Measurements from ENCODE around the gene LAMTOR5. TPM values are rescaled to one million over a fixed set of nuclear protein-coding genes. Genes with fewer than 3 reads are reported as not detected.

Gene LAMTOR5
- total RNA-seq, 3 donors from 2014 or later: 102 to 117 (median 109) TPM

DNA sequence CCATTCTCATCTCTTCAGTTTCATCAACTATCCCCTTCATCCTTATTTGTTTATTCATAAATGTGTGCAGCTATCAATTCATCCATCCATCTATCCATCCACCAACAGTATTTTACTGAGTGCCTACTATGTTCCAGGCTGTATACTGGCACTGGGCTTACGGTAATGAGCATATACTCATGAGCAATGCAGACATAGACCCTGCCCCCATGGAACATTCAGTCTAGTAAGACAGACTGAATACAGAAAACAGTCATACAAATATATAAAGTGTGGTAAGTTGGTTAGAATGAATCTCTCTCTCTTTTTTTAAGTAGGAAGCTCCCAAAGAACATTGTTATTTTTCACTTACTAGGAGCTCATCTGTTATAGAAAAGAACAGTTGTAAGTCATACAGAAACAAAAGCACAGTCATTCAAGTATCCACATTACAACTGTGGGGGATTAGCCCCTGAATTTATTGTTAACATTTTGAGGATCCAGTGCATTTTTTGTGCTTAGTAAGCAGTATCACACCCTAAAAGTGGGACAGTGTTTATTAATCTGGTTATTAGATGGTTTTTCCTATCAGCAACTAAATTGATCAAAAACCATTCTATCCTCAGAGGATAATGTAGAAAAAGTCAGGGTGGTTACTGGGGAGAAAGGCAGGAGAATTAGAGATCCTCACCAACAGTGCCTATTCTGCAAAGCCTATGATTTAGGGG is 20.3 kb downstream of the LAMTOR5 start:
- Histone ChIP-seq H3K27me3 (no peaks in the 10 kb centered on the region), H3K36me3 (no peaks in the 10 kb centered on the region), H3K4me1 (no peaks in the 10 kb centered on the region), H3K9me3 (no peaks in the 10 kb centered on the region), H3K4me3 (no peak overlapping the region), H3K27ac (no peak overlapping the region)
- TF ChIP-seq POLR2AphosphoS5 (IDR thresholded peaks at IDR 0.05) (no peak), POLR2A (IDR thresholded peaks at IDR 0.05) (no peak)
- TF ChIP-seq, protein P1, sequence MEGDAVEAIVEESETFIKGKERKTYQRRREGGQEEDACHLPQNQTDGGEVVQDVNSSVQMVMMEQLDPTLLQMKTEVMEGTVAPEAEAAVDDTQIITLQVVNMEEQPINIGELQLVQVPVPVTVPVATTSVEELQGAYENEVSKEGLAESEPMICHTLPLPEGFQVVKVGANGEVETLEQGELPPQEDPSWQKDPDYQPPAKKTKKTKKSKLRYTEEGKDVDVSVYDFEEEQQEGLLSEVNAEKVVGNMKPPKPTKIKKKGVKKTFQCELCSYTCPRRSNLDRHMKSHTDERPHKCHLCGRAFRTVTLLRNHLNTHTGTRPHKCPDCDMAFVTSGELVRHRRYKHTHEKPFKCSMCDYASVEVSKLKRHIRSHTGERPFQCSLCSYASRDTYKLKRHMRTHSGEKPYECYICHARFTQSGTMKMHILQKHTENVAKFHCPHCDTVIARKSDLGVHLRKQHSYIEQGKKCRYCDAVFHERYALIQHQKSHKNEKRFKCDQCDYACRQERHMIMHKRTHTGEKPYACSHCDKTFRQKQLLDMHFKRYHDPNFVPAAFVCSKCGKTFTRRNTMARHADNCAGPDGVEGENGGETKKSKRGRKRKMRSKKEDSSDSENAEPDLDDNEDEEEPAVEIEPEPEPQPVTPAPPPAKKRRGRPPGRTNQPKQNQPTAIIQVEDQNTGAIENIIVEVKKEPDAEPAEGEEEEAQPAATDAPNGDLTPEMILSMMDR (IDR thresholded peaks at IDR 0.05): no peak
- intact Hi-C loops (cut with DNase I; ENCODE audit: low total_unique reads): no loop called here
- no peak for DNase-seq (ENCODE audit: low spot score in 2 of 2)

DNA sequence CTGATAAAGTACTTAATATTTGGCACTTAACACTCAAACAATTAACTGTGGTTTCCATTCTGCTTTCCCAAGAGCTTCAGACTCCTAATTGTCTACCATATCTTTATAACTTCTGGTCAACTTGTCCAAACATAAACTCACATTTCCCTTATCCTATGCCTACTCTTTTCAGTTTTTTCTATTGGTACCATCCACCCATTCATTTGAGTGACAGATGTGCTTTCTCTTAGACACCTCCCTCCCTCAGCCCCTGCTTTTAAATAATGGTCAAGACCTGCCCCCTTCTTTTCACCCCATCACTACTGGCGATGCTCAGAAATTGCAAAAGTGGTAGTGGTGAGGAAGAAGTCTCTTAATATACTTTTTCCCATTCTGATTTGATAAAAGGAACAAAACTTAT is 22.1 kb downstream of the LAMTOR5 start:
- Histone ChIP-seq H3K36me3 (no peaks in the 10 kb centered on the region), H3K27me3 (no peaks in the 10 kb centered on the region), H3K9me3 (no peaks in the 10 kb centered on the region), H3K27ac (no peak overlapping the region), H3K4me1 (no peaks in the 10 kb centered on the region), H3K4me3 (no peak overlapping the region)
- intact Hi-C loops (cut with DNase I; ENCODE audit: low total_unique reads): no loop called here
- TF ChIP-seq, protein P1 (IDR thresholded peaks at IDR 0.05): no peak
- TF ChIP-seq POLR2A (IDR thresholded peaks at IDR 0.05) (no peak), POLR2AphosphoS5 (IDR thresholded peaks at IDR 0.05) (no peak)
- no peak for DNase-seq (ENCODE audit: low spot score in 2 of 2)

DNA sequence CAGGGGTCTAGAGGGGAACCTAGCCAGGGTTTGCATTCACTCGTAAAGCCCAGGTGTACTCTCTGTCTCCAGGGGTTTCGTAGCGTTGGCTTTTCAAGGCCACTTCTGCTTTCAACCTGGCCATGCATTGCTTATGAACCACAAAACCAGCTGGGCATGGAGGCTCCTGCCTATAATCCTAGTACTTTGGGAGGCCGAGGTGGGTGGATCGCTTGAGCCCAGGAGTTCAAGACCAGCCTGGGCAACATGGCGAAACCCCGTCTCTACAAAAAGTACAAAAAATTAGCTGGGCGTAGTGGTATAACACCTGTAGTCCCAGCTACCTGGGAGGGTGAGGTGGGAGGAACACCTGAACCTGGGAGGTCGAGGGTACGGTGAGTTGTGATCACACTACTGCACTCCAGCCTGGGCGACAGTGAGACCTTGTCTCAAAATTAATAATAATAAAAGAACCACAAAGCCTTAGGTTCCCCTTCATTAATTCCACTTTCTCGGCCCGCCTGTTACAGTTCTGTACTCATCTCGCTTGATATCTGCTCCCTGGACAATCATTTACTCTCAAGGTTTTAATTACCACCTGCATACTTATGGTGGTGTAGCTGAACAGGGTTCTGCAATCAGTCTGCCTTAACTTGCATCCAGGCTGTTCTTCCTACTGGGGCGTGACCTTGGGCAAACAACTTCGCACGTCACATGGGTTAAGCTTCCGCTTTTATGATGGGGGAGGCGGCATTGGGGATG is 22.7 kb downstream of the LAMTOR5 start:
- intact Hi-C loops (cut with DNase I; ENCODE audit: low total_unique reads): no loop called here
- H3K36me3 ChIP-seq: no peaks in the 10 kb centered on the region
- H3K27ac ChIP-seq: peak overlapping the region in 1 of 2 donors; percentile 76
- no peak for DNase-seq (ENCODE audit: low spot score in 2 of 2)
- H3K9me3 ChIP-seq: no peaks in the 10 kb centered on the region
- TF ChIP-seq, protein P1 (IDR thresholded peaks at IDR 0.05): no peak
- no peak for TF ChIP-seq POLR2AphosphoS5 (IDR thresholded peaks at IDR 0.05)
- TF ChIP-seq POLR2A (IDR thresholded peaks at IDR 0.05): no peak
- no peak overlapping the region for H3K4me3 ChIP-seq
- H3K4me1 ChIP-seq: no peaks in the 10 kb centered on the region
- H3K27me3 ChIP-seq: no peaks in the 10 kb centered on the region

DNA sequence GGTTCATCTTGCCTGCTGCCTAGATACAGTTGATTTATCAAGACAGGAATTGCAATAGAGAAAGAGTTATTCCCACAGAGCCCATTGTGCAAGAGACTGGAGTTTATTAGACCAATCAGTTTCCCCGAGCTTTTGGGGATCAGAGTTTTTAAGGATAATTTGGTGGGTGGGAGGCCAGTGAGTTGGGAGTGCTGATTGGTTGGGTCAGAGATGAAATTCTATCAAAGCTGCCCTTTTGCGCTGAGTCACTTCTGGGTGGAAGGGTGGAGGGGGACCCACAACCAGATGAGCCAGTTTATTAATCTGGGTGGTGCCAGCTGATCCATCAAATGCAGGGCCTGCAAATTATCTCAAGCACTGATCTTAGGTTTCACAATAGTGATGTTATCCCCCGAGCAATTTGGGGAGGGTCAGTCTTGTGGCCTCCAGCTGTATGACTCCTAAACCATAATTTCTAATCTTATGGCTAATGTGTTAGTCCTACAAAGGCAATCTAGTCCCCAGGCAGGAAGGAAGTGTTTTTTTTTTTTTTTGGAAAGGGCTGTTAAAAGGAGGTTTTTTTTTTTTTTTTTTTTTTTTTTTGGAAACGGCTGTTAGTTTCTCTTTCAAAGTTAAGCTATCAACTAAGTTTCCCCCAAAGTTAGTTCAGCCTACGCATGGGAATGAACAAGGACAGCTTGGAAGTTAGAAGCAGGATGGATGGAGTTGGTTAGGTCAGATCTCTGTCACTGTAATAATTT is 24.1 kb downstream of the LAMTOR5 start:
- peak overlapping the region; percentile 56 to 76 for H3K27ac ChIP-seq

More for the DNA sequence above, 24.1 kb downstream of the LAMTOR5 start:
- H3K27me3 ChIP-seq: no peaks in the 10 kb centered on the region
- peak overlapping the region in 1 of 3 donors; percentile 33 for H3K4me3 ChIP-seq
- DNase-seq (ENCODE audit: low spot score in 2 of 2): no peak
- intact Hi-C loops (cut with DNase I; ENCODE audit: low total_unique reads): no loop called here
- H3K36me3 ChIP-seq: no peaks in the 10 kb centered on the region
- H3K4me1 ChIP-seq: no peaks in the 10 kb centered on the region
- H3K9me3 ChIP-seq: no peaks in the 10 kb centered on the region
- no peak for TF ChIP-seq POLR2A (IDR thresholded peaks at IDR 0.05)
- TF ChIP-seq, protein P1 (IDR thresholded peaks at IDR 0.05): no peak
- TF ChIP-seq POLR2AphosphoS5 (IDR thresholded peaks at IDR 0.05): no peak

All from breast epithelium (tissue), 4 donors.